HEK293 (cell line): ENCODE results near the gene ARHGAP8.

Experiments
- CTCF ChIA-PET: fragments of 350-600 bp; formaldehyde crosslinking; extraction: SDS; loops from one replicate; lab custom pipeline; 2021; ENCODE audit warnings: antibody characterized with exemption; lab: Yijun Ruan, JAX
- POLR2A ChIA-PET: fragments of 300-600 bp; formaldehyde crosslinking; extraction: SDS; loops from one replicate; lab custom pipeline; 2020; ENCODE audit warnings: antibody characterized with exemption, inconsistent platforms; lab: Yijun Ruan, JAX
- H3K27ac ChIP-seq: fragments of 200-500 bp; sonication (Bioruptor generic); 2 replicates; pipeline ENCODE4 v1.5.1; 2014; ENCODE audit warnings: low read depth, low read length, control low read depth, inconsistent platforms; ENCODE audit errors: extremely low read depth
- H3K36me3 ChIP-seq, 2 experiments: fragments of 200-500 bp in 1 of 2; sonication (Bioruptor generic) in 1 of 2; 1 replicate in 1 of 2; 2 replicates in 1 of 2; pipeline ENCODE4 v1.5.1; 2014 to 2017; ENCODE audit warnings: inconsistent platforms in 2 of 2, low read length in 2 of 2; ENCODE audit not compliant: control insufficient read depth in 2 of 2, insufficient read depth in 1 of 2
- H3K4me1 ChIP-seq: fragments of 200-500 bp; sonication (Bioruptor generic); 2 replicates; pipeline ENCODE4 v1.5.1; 2014; ENCODE audit warnings: mild to moderate bottlenecking, low read length, inconsistent platforms; ENCODE audit not compliant: control insufficient read depth, insufficient read depth
- H3K4me3 ChIP-seq: 2 replicates; pipeline ENCODE4 v1.5.1; 2011; ENCODE audit warnings: low read depth, mild to moderate bottlenecking, control low read depth, low read length, moderate library complexity
- H3K9me3 ChIP-seq: fragments of 200-500 bp; sonication (Bioruptor generic); 2 replicates; pipeline ENCODE4 v1.5.1; 2014; ENCODE audit warnings: low read depth, low read length, inconsistent platforms; ENCODE audit not compliant: control insufficient read depth, insufficient read depth
- CTCF ChIP-seq: fragments of 450-650 bp; formaldehyde crosslinking; IDR thresholded peaks from 2 replicates; pipeline ENCODE4 v1.5.1; 2016; ENCODE audit warnings: missing biosample characterization, missing genetic modification characterization
- EGR2 ChIP-seq: fragments of 450-650 bp; formaldehyde crosslinking; IDR thresholded peaks from 2 replicates; pipeline ENCODE4 v1.5.1; 2016; ENCODE audit warnings: low read depth, missing biosample characterization, missing genetic modification characterization
- HOXC10 ChIP-seq: sonication (generic); formaldehyde crosslinking; IDR thresholded peaks from 2 replicates; pipeline ENCODE4 v1.8.1; 2023; ENCODE audit warnings: mild to moderate bottlenecking, missing genetic modification reagents
- KLF16 ChIP-seq: fragments of 450-650 bp; formaldehyde crosslinking; IDR thresholded peaks from 2 replicates; pipeline ENCODE4 v1.5.1; 2017; ENCODE audit warnings: missing biosample characterization, missing genetic modification characterization
- KLF7 ChIP-seq: fragments of 450-650 bp; formaldehyde crosslinking; IDR thresholded peaks from 2 replicates; pipeline ENCODE4 v1.5.1; 2016; ENCODE audit warnings: missing biosample characterization, missing genetic modification characterization, borderline replicate concordance
- TRIM28 ChIP-seq: IDR thresholded peaks from 2 replicates; pipeline ENCODE4 v1.6.1; 2011; ENCODE audit warnings: low read length, control low read depth, borderline replicate concordance
- TSHZ1 ChIP-seq: fragments of 450-650 bp; formaldehyde crosslinking; IDR thresholded peaks from 2 replicates; pipeline ENCODE4 v1.5.1; 2016; ENCODE audit warnings: missing biosample characterization, missing genetic modification characterization, borderline replicate concordance
- ZBTB48 ChIP-seq: fragments of 450-650 bp; formaldehyde crosslinking; IDR thresholded peaks from 2 replicates; pipeline ENCODE4 v1.5.1; 2016; ENCODE audit warnings: missing biosample characterization, missing genetic modification characterization
- ZBTB7A ChIP-seq: fragments of 450-650 bp; formaldehyde crosslinking; IDR thresholded peaks from 2 replicates; pipeline ENCODE4 v1.5.1; 2016; ENCODE audit warnings: low read depth, missing biosample characterization, missing genetic modification characterization
- ZFP3 ChIP-seq: fragments of 450-650 bp; formaldehyde crosslinking; IDR thresholded peaks from 2 replicates; pipeline ENCODE4 v1.5.1; 2016; ENCODE audit warnings: low read depth, missing biosample characterization, missing genetic modification characterization
- ZNF362 ChIP-seq: fragments of 450-650 bp; formaldehyde crosslinking; IDR thresholded peaks from 2 replicates; pipeline ENCODE4 v1.5.1; 2016; ENCODE audit warnings: missing biosample characterization, missing genetic modification characterization
- ZNF433 ChIP-seq: fragments of 450-650 bp; formaldehyde crosslinking; IDR thresholded peaks from 2 replicates; pipeline ENCODE4 v1.5.1; 2016; ENCODE audit warnings: missing biosample characterization, missing genetic modification characterization, low read depth

Gene ARHGAP8

GRCh38 chr22:44807915-44808690 is 55.7 kb downstream of the ARHGAP8 start:
- no peaks in the 10 kb centered on the region for H3K9me3 ChIP-seq
- POLR2A ChIA-PET: no interaction called here
- no peak overlapping the region for H3K27ac ChIP-seq
- H3K4me3 ChIP-seq: no peak overlapping the region
- no peaks in the 10 kb centered on the region for H3K4me1 ChIP-seq
- TF ChIP-seq TSHZ1 (tag by site-specific recombination) (no peak), EGR2 (tag by site-specific recombination) (peak; percentile 61; the same call in 1 of the 2 replicates), KLF16 (no peak), CTCF (peak; percentile 18; the same call in 1 of the 2 replicates)
- CTCF ChIA-PET: interaction anchor here (0.5 to 0.9 kb wide), 2 partner anchors 167 to 562 kb away, joined by 3 to 5 read pairs; no protein-coding TSS in a partner anchor
- H3K36me3 ChIP-seq: peaks cover 0 to under 1% of the 10 kb centered on the region in 2 experiments; a peak in 1 of 3 replicates

- CTCF ChIA-PET: no interaction called here
- peaks cover 0 to 3% of the 10 kb centered on the region in 2 experiments; a peak in 1 of 3 replicates for H3K36me3 ChIP-seq
These were observed 57.1 kb downstream of the ARHGAP8 start for GRCh38 chr22:44809456-44809855.

GRCh38 chr22:44811141-44811540 is 58.8 kb downstream of the ARHGAP8 start:
- Histone ChIP-seq H3K4me3 (no peak overlapping the region), H3K9me3 (no peaks in the 10 kb centered on the region), H3K27ac (no peak overlapping the region), H3K4me1 (no peaks in the 10 kb centered on the region), H3K36me3 (peaks cover 0 to 8% of the 10 kb centered on the region in 2 experiments; a peak in 1 of 3 replicates)
- POLR2A ChIA-PET: no interaction called here
- CTCF ChIA-PET: no interaction called here
- TF ChIP-seq HOXC10 (CRISPR knock-in tag): no peak
- TF ChIP-seq TRIM28: no peak
- TF ChIP-seq ZFP3 (tag by site-specific recombination): no peak
- TF ChIP-seq ZNF433 (tag by site-specific recombination): no peak
- no peak for TF ChIP-seq ZNF362 (tag by site-specific recombination)

More at GRCh38 chr22:44809456-44809855, 57.1 kb downstream of the ARHGAP8 start:
- Histone ChIP-seq H3K4me3 (no peak overlapping the region), H3K4me1 (no peaks in the 10 kb centered on the region), H3K27ac (no peak overlapping the region), H3K9me3 (no peaks in the 10 kb centered on the region)
- POLR2A ChIA-PET: interaction anchor here (0.9 kb wide), 1 partner anchor 14 kb away, joined by 4 read pairs; no protein-coding TSS in a partner anchor
- TF ChIP-seq ZBTB48 (tag by site-specific recombination) (no peak), KLF7 (tag by site-specific recombination) (no peak), ZBTB7A (no peak)
